Gastroesophageal sphincter (tissue), 4 donors: ENCODE measurements around the gene STRN. TPM values are rescaled to one million over a fixed set of nuclear protein-coding genes. Genes with fewer than 3 reads are reported as not detected.
"Not testable (repeated sequence)": the region's sequence is repeated elsewhere in the genome, so short reads cannot be mapped to it uniquely, and the experiment has no call there.

ENCODE experiments used
- ATAC-seq: fragments of 150-250 bp; one replicate; pipeline ENCODE4 v1.9.1; 2016; ENCODE audit warnings: mild to moderate bottlenecking, moderate library complexity
- H3K27ac ChIP-seq, 4 donors: fragments of 200-600 bp; sonication (generic) in 3 of 4; 1 replicate in 3 of 4; 2 replicates in 1 of 4; pipeline ENCODE4 v1.5.1; 2016 to 2019
- H3K27me3 ChIP-seq: fragments of 200-600 bp; sonication (generic); one replicate; pipeline ENCODE4 v1.5.1; 2019
- H3K36me3 ChIP-seq, 2 donors: fragments of 200-600 bp; sonication (generic); one replicate each; pipeline ENCODE4 v1.5.1; 2019; ENCODE audit warnings: control low read depth in 1 of 2
- H3K4me1 ChIP-seq, 3 donors: fragments of 200-600 bp; sonication (generic); 1 replicate in 2 of 3; 2 replicates in 1 of 3; pipeline ENCODE4 v1.5.1; 2016 to 2019; ENCODE audit warnings: control low read depth in 2 of 3
- H3K4me3 ChIP-seq, 2 donors: fragments of 200-600 bp; sonication (generic); one replicate each; pipeline ENCODE4 v1.5.1; 2019; ENCODE audit warnings: mild to moderate bottlenecking in 1 of 2, moderate library complexity in 1 of 2
- H3K9me3 ChIP-seq, 3 donors: fragments of 200-600 bp; sonication (generic); one replicate each; pipeline ENCODE4 v1.5.1; 2017 to 2019; ENCODE audit warnings: control low read depth in 2 of 3
- CTCF ChIP-seq, 4 experiments: fragments of 200-600 bp in 2 of 4; fragments of 450-650 bp in 2 of 4; sonication (generic) in 1 of 4; IDR thresholded peaks; one replicate each; pipeline ENCODE4 v1.5.1; 2017 to 2019; ENCODE audit warnings: antibody characterized with exemption in 4 of 4, mild to moderate bottlenecking in 2 of 4, moderate library complexity in 2 of 4
- EP300 ChIP-seq: sonication (generic); formaldehyde crosslinking; IDR thresholded peaks from one replicate; pipeline ENCODE4 v1.6.1; 2017; ENCODE audit warnings: antibody characterized with exemption, mild to moderate bottlenecking
- POLR2A ChIP-seq, 2 donors: fragments of 450-650 bp; IDR thresholded peaks; one replicate each; pipeline ENCODE4 v1.6.1; 2017; ENCODE audit warnings: antibody characterized with exemption in 2 of 2, mild to moderate bottlenecking in 2 of 2, moderate library complexity in 1 of 2
- POLR2AphosphoS5 ChIP-seq: sonication (generic); formaldehyde crosslinking; IDR thresholded peaks from one replicate; pipeline ENCODE4 v1.6.1; 2017; ENCODE audit warnings: antibody characterized with exemption
- WGBS, 2 donors: methylation state at CpG; one replicate each; pipeline ENCODE4 v1.1.5; 2018; ENCODE audit warnings: low coverage in 1 of 2; 5-methylcytosine and 5-hydroxymethylcytosine counted together
- total RNA-seq, 4 donors: library from RNA; depleted of rRNA; stranded (reverse); fragments of >200 nt; gene quantifications; one replicate each; pipeline ENCODE4 v1.1.0, GENCODE V29; 2016

STRN gene
- total RNA-seq, 4 donors from 2014 or later: 18.5 to 24.6 (median 20.9) TPM

GRCh38 chr2:36954977-36955607 is 11.2 kb downstream of the STRN start:
- no peak for TF ChIP-seq EP300
- TF ChIP-seq POLR2AphosphoS5: no peak
- TF ChIP-seq POLR2A (IDR thresholded peaks at IDR 0.05): no peak
- WGBS, 2 donors: 59 to 67% methylated on average over 6 of the region's 6 CpGs
- no peak for ATAC-seq
- H3K4me3 ChIP-seq: no peak overlapping the region
- no peaks in the 10 kb centered on the region for H3K9me3 ChIP-seq
- H3K27ac ChIP-seq: no peak overlapping the region
- H3K36me3 ChIP-seq: no peaks in the 10 kb centered on the region
- H3K4me1 ChIP-seq: peaks cover 0 to 47% (median 5%) of the 10 kb centered on the region in 3 donors
- H3K27me3 ChIP-seq: no peaks in the 10 kb centered on the region

GRCh38 chr2:36952748-36953197 is 13.6 kb downstream of the STRN start:
- no peak for ATAC-seq
- TF ChIP-seq EP300 (no peak), POLR2AphosphoS5 (no peak), POLR2A (IDR thresholded peaks at IDR 0.05) (no peak), CTCF (IDR thresholded peaks at IDR 0.05) (no peak)
- H3K9me3 ChIP-seq: no peaks in the 10 kb centered on the region
- no peak overlapping the region for H3K4me3 ChIP-seq
- no peaks in the 10 kb centered on the region for H3K36me3 ChIP-seq
- no peaks in the 10 kb centered on the region for H3K27me3 ChIP-seq
- WGBS, 2 donors: 61 to 65% methylated on average over 2 to 3 of the region's 3 CpGs
- H3K4me1 ChIP-seq: peaks cover 0 to 47% (median 5%) of the 10 kb centered on the region in 3 donors
- no peak overlapping the region for H3K27ac ChIP-seq

- peaks cover 0 to 39% (median 5%) of the 10 kb centered on the region in 3 donors for H3K4me1 ChIP-seq
- 60 to 96% methylated on average over 1 to 5 of the region's 7 CpGs for WGBS, 2 donors
- no peaks in the 10 kb centered on the region for H3K27me3 ChIP-seq
- H3K4me3 ChIP-seq: no peak overlapping the region
- H3K27ac ChIP-seq: no peak overlapping the region
- ATAC-seq: no peak
- no peaks in the 10 kb centered on the region for H3K9me3 ChIP-seq
- no peaks in the 10 kb centered on the region for H3K36me3 ChIP-seq
- TF ChIP-seq EP300: no peak
- no peak for TF ChIP-seq POLR2AphosphoS5
- TF ChIP-seq CTCF (IDR thresholded peaks at IDR 0.05): no peak
- TF ChIP-seq POLR2A (IDR thresholded peaks at IDR 0.05): no peak
Measured at GRCh38 chr2:36951574-36951973, 14.8 kb downstream of the STRN start.

GRCh38 chr2:36951027-36951518 is 15.3 kb downstream of the STRN start:
- H3K4me3 ChIP-seq: no peak overlapping the region

GRCh38 chr2:36949845-36950244 is 16.5 kb downstream of the STRN start:
- Histone ChIP-seq H3K27me3 (no peaks in the 10 kb centered on the region), H3K4me1 (peaks cover 0 to 30% (median 5%) of the 10 kb centered on the region in 3 donors), H3K4me3 (no peak overlapping the region), H3K27ac (no peak overlapping the region), H3K9me3 (no peaks in the 10 kb centered on the region), H3K36me3 (no peaks in the 10 kb centered on the region)
- 75 to 90% methylated on average over 1 of the region's 1 CpG for WGBS, 2 donors
- ATAC-seq: no peak
- TF ChIP-seq CTCF (IDR thresholded peaks at IDR 0.05) (no peak), POLR2A (IDR thresholded peaks at IDR 0.05) (no peak), POLR2AphosphoS5 (no peak), EP300 (no peak)

More at GRCh38 chr2:36951027-36951518, 15.3 kb downstream of the STRN start:
- peaks cover 0 to 36% (median 5%) of the 10 kb centered on the region in 3 donors for H3K4me1 ChIP-seq
- H3K27me3 ChIP-seq: no peaks in the 10 kb centered on the region
- ATAC-seq: no peak
- TF ChIP-seq POLR2A (IDR thresholded peaks at IDR 0.05) (no peak), CTCF (IDR thresholded peaks at IDR 0.05) (no peak), POLR2AphosphoS5 (no peak), EP300 (no peak)
- no peaks in the 10 kb centered on the region for H3K9me3 ChIP-seq
- H3K27ac ChIP-seq: no peak overlapping the region
- H3K36me3 ChIP-seq: no peaks in the 10 kb centered on the region
- WGBS, 2 donors: 81 to 88% methylated on average over 2 of the region's 2 CpGs

- not testable (repeated sequence) for ATAC-seq, H3K36me3 ChIP-seq, H3K27ac ChIP-seq, H3K4me1 ChIP-seq, H3K27me3 ChIP-seq, H3K9me3 ChIP-seq, H3K4me3 ChIP-seq
- 91 to 92% methylated on average over 9 to 10 of the region's 10 CpGs for WGBS, 2 donors
Measured at GRCh38 chr2:36945240-36945639, 21.1 kb downstream of the STRN start.
